ENCODE results near the gene ORM1.

Gene ORM1

GRCh38 chr9:114287763-114288192 is 35.1 kb upstream of the ORM1 start:
- Histone ChIP-seq H3K36me3 (ENCODE audit: control insufficient read depth in 2 of 2, insufficient read depth in 2 of 2, low read length in 2 of 2) (peaks cover 0 to 3% of the 10 kb centered on the region in 2 donors), H3K27ac (ENCODE audit: low read depth in 2 of 2, low read length in 2 of 2) (no peak overlapping the region), H3K27me3 (ENCODE audit: control insufficient read depth in 2 of 2, insufficient read depth in 2 of 2, low read length in 2 of 2) (no peaks in the 10 kb centered on the region), H3K9me3 (ENCODE audit: control insufficient read depth in 2 of 2, low read length in 2 of 2) (no peaks in the 10 kb centered on the region), H3K4me1 (ENCODE audit: control insufficient read depth in 2 of 2, insufficient read depth in 2 of 2, low read length in 2 of 2) (no peaks in the 10 kb centered on the region), H3K9ac (ENCODE audit: low read depth in 1 of 2, low read length in 2 of 2) (no peak overlapping the region), H3K4me3 (ENCODE audit: low read length in 2 of 2) (no peak overlapping the region)

GRCh38 chr9:114288193-114289091 is 34.5 kb upstream of the ORM1 start:
- H3K9ac ChIP-seq (ENCODE audit: low read depth in 1 of 2, low read length in 2 of 2), result no peak overlapping the region
- H3K27me3 ChIP-seq (ENCODE audit: control insufficient read depth in 2 of 2, insufficient read depth in 2 of 2, low read length in 2 of 2), result no peaks in the 10 kb centered on the region
- no peak overlapping the region for H3K4me3 ChIP-seq (ENCODE audit: low read length in 2 of 2)
- no peaks in the 10 kb centered on the region for H3K9me3 ChIP-seq (ENCODE audit: control insufficient read depth in 2 of 2, low read length in 2 of 2)
- peaks cover 0 to 3% of the 10 kb centered on the region in 2 donors for H3K36me3 ChIP-seq (ENCODE audit: control insufficient read depth in 2 of 2, insufficient read depth in 2 of 2, low read length in 2 of 2)
- no peaks in the 10 kb centered on the region for H3K4me1 ChIP-seq (ENCODE audit: control insufficient read depth in 2 of 2, insufficient read depth in 2 of 2, low read length in 2 of 2)
- H3K27ac ChIP-seq (ENCODE audit: low read depth in 2 of 2, low read length in 2 of 2), result no peak overlapping the region

GRCh38 chr9:114289106-114289505 is 33.8 kb upstream of the ORM1 start:
- Histone ChIP-seq H3K9me3 (ENCODE audit: control insufficient read depth in 2 of 2, low read length in 2 of 2) (no peaks in the 10 kb centered on the region), H3K36me3 (ENCODE audit: control insufficient read depth in 2 of 2, insufficient read depth in 2 of 2, low read length in 2 of 2) (peaks cover 0 to 3% of the 10 kb centered on the region in 2 donors), H3K9ac (ENCODE audit: low read depth in 1 of 2, low read length in 2 of 2) (no peak overlapping the region), H3K4me3 (ENCODE audit: low read length in 2 of 2) (no peak overlapping the region), H3K4me1 (ENCODE audit: control insufficient read depth in 2 of 2, insufficient read depth in 2 of 2, low read length in 2 of 2) (no peaks in the 10 kb centered on the region), H3K27ac (ENCODE audit: low read depth in 2 of 2, low read length in 2 of 2) (no peak overlapping the region), H3K27me3 (ENCODE audit: control insufficient read depth in 2 of 2, insufficient read depth in 2 of 2, low read length in 2 of 2) (no peaks in the 10 kb centered on the region)

- H3K36me3 ChIP-seq (ENCODE audit: control insufficient read depth in 2 of 2, insufficient read depth in 2 of 2, low read length in 2 of 2), result peaks cover 0 to 3% of the 10 kb centered on the region in 2 donors
These were observed 33.1 kb upstream of the ORM1 start for GRCh38 chr9:114289571-114290481.

GRCh38 chr9:114290561-114290986 is 32.3 kb upstream of the ORM1 start:
- Histone ChIP-seq H3K36me3 (ENCODE audit: control insufficient read depth in 2 of 2, insufficient read depth in 2 of 2, low read length in 2 of 2) (peaks cover 0 to 3% of the 10 kb centered on the region in 2 donors), H3K4me1 (ENCODE audit: control insufficient read depth in 2 of 2, insufficient read depth in 2 of 2, low read length in 2 of 2) (no peaks in the 10 kb centered on the region), H3K27ac (ENCODE audit: low read depth in 2 of 2, low read length in 2 of 2) (no peak overlapping the region), H3K9me3 (ENCODE audit: control insufficient read depth in 2 of 2, low read length in 2 of 2) (peaks cover 0 to 5% of the 10 kb centered on the region in 2 donors), H3K9ac (ENCODE audit: low read depth in 1 of 2, low read length in 2 of 2) (no peak overlapping the region), H3K4me3 (ENCODE audit: low read length in 2 of 2) (no peak overlapping the region), H3K27me3 (ENCODE audit: control insufficient read depth in 2 of 2, insufficient read depth in 2 of 2, low read length in 2 of 2) (no peaks in the 10 kb centered on the region)

More at GRCh38 chr9:114289571-114290481, 33.1 kb upstream of the ORM1 start:
- H3K4me3 ChIP-seq (ENCODE audit: low read length in 2 of 2), result no peak overlapping the region
- H3K27ac ChIP-seq (ENCODE audit: low read depth in 2 of 2, low read length in 2 of 2), result no peak overlapping the region
- H3K27me3 ChIP-seq (ENCODE audit: control insufficient read depth in 2 of 2, insufficient read depth in 2 of 2, low read length in 2 of 2), result no peaks in the 10 kb centered on the region
- peaks cover 0 to 1% of the 10 kb centered on the region in 2 donors for H3K9me3 ChIP-seq (ENCODE audit: control insufficient read depth in 2 of 2, low read length in 2 of 2)
- no peaks in the 10 kb centered on the region for H3K4me1 ChIP-seq (ENCODE audit: control insufficient read depth in 2 of 2, insufficient read depth in 2 of 2, low read length in 2 of 2)
- no peak overlapping the region for H3K9ac ChIP-seq (ENCODE audit: low read depth in 1 of 2, low read length in 2 of 2)

GRCh38 chr9:114291064-114291474 is 31.8 kb upstream of the ORM1 start:
- H3K9ac ChIP-seq (ENCODE audit: low read depth in 1 of 2, low read length in 2 of 2), result no peak overlapping the region
- no peaks in the 10 kb centered on the region for H3K4me1 ChIP-seq (ENCODE audit: control insufficient read depth in 2 of 2, insufficient read depth in 2 of 2, low read length in 2 of 2)
- peaks cover 0 to 5% of the 10 kb centered on the region in 2 donors for H3K9me3 ChIP-seq (ENCODE audit: control insufficient read depth in 2 of 2, low read length in 2 of 2)
- H3K27ac ChIP-seq (ENCODE audit: low read depth in 2 of 2, low read length in 2 of 2), result no peak overlapping the region
- H3K4me3 ChIP-seq (ENCODE audit: low read length in 2 of 2), result no peak overlapping the region
- H3K27me3 ChIP-seq (ENCODE audit: control insufficient read depth in 2 of 2, insufficient read depth in 2 of 2, low read length in 2 of 2), result no peaks in the 10 kb centered on the region
- H3K36me3 ChIP-seq (ENCODE audit: control insufficient read depth in 2 of 2, insufficient read depth in 2 of 2, low read length in 2 of 2), result peaks cover 0 to 3% of the 10 kb centered on the region in 2 donors

GRCh38 chr9:114291886-114292590 is 30.9 kb upstream of the ORM1 start:
- H3K9me3 ChIP-seq (ENCODE audit: control insufficient read depth in 2 of 2, low read length in 2 of 2), result peaks cover 0 to 5% of the 10 kb centered on the region in 2 donors
- peaks cover 0 to 3% of the 10 kb centered on the region in 2 donors for H3K36me3 ChIP-seq (ENCODE audit: control insufficient read depth in 2 of 2, insufficient read depth in 2 of 2, low read length in 2 of 2)
- H3K4me3 ChIP-seq (ENCODE audit: low read length in 2 of 2), result no peak overlapping the region
- no peak overlapping the region for H3K9ac ChIP-seq (ENCODE audit: low read depth in 1 of 2, low read length in 2 of 2)
- H3K4me1 ChIP-seq (ENCODE audit: control insufficient read depth in 2 of 2, insufficient read depth in 2 of 2, low read length in 2 of 2), result no peaks in the 10 kb centered on the region
- no peak overlapping the region for H3K27ac ChIP-seq (ENCODE audit: low read depth in 2 of 2, low read length in 2 of 2)
- no peaks in the 10 kb centered on the region for H3K27me3 ChIP-seq (ENCODE audit: control insufficient read depth in 2 of 2, insufficient read depth in 2 of 2, low read length in 2 of 2)

- Histone ChIP-seq H3K4me1 (ENCODE audit: control insufficient read depth in 2 of 2, insufficient read depth in 2 of 2, low read length in 2 of 2) (no peaks in the 10 kb centered on the region), H3K27me3 (ENCODE audit: control insufficient read depth in 2 of 2, insufficient read depth in 2 of 2, low read length in 2 of 2) (no peaks in the 10 kb centered on the region), H3K27ac (ENCODE audit: low read depth in 2 of 2, low read length in 2 of 2) (no peak overlapping the region), H3K9me3 (ENCODE audit: control insufficient read depth in 2 of 2, low read length in 2 of 2) (peaks cover 0 to 5% of the 10 kb centered on the region in 2 donors), H3K9ac (ENCODE audit: low read depth in 1 of 2, low read length in 2 of 2) (no peak overlapping the region), H3K4me3 (ENCODE audit: low read length in 2 of 2) (no peak overlapping the region), H3K36me3 (ENCODE audit: control insufficient read depth in 2 of 2, insufficient read depth in 2 of 2, low read length in 2 of 2) (peaks cover 0 to 3% of the 10 kb centered on the region in 2 donors)
These were observed 28.2 kb upstream of the ORM1 start for GRCh38 chr9:114294664-114295063.

- Histone ChIP-seq H3K4me1 (ENCODE audit: control insufficient read depth in 2 of 2, insufficient read depth in 2 of 2, low read length in 2 of 2) (no peaks in the 10 kb centered on the region), H3K9ac (ENCODE audit: low read depth in 1 of 2, low read length in 2 of 2) (no peak overlapping the region), H3K9me3 (ENCODE audit: control insufficient read depth in 2 of 2, low read length in 2 of 2) (peaks cover 0 to 5% of the 10 kb centered on the region in 2 donors), H3K27me3 (ENCODE audit: control insufficient read depth in 2 of 2, insufficient read depth in 2 of 2, low read length in 2 of 2) (no peaks in the 10 kb centered on the region), H3K36me3 (ENCODE audit: control insufficient read depth in 2 of 2, insufficient read depth in 2 of 2, low read length in 2 of 2) (peaks cover 0 to 3% of the 10 kb centered on the region in 2 donors), H3K4me3 (ENCODE audit: low read length in 2 of 2) (no peak overlapping the region), H3K27ac (ENCODE audit: low read depth in 2 of 2, low read length in 2 of 2) (no peak overlapping the region)
These were observed 26.6 kb upstream of the ORM1 start for GRCh38 chr9:114296338-114296737.
